CD8-positive, alpha-beta memory T cell (primary cell): ENCODE data around the gene TMPRSS4. TPM values are rescaled to one million over a fixed set of nuclear protein-coding genes. Genes with fewer than 3 reads are reported as not detected.

ENCODE experiments used
- CTCF ChIA-PET: fragments of 350-600 bp; sonication (Branson Sonifier 250); formaldehyde crosslinking; loops from one replicate; lab custom pipeline; 2021; ENCODE audit warnings: antibody characterized with exemption; lab: Charles Lee
- POLR2A ChIA-PET: fragments of 350-600 bp; sonication (Branson Sonifier 250); formaldehyde crosslinking; loops from one replicate; lab custom pipeline; 2021; ENCODE audit warnings: antibody characterized with exemption; lab: Charles Lee
- DNase-seq, 5 donors: peaks; one replicate each; pipeline versions ENCODE4 v3.0.0 to v3.0.0-alpha.2; 2020 to 2022; ENCODE audit warnings: mixed read lengths in 1 of 5
- H3K27ac ChIP-seq: one replicate; pipeline ENCODE4 v1.7.0; 2013; ENCODE audit warnings: low read depth, mild to moderate bottlenecking, low read length, moderate library complexity
- H3K27me3 ChIP-seq: 2 replicates; pipeline ENCODE4 v1.7.0; 2013; ENCODE audit warnings: low read length, mild to moderate bottlenecking; ENCODE audit not compliant: insufficient read depth, poor library complexity, severe bottlenecking
- H3K36me3 ChIP-seq: 2 replicates; pipeline ENCODE4 v1.7.0; 2013; ENCODE audit warnings: mild to moderate bottlenecking, low read length, moderate library complexity; ENCODE audit not compliant: insufficient read depth
- H3K4me1 ChIP-seq: 2 replicates; pipeline ENCODE4 v1.7.0; 2013; ENCODE audit warnings: mild to moderate bottlenecking, low read length, moderate library complexity; ENCODE audit not compliant: insufficient read depth
- H3K4me3 ChIP-seq: 2 replicates; pipeline ENCODE4 v1.7.0; 2013; ENCODE audit warnings: mild to moderate bottlenecking, low read length
- H3K9me3 ChIP-seq: 2 replicates; pipeline ENCODE4 v1.7.0; 2013; ENCODE audit warnings: mild to moderate bottlenecking, low read length
- H3K27ac Mint-ChIP-seq, 8 donors: one replicate each; pipeline ENCODE4 v1.8.0; 2020 to 2021; ENCODE audit warnings: mixed read lengths in 8 of 8, mild to moderate bottlenecking in 6 of 8, inconsistent platforms in 3 of 8, moderate library complexity in 3 of 8
- H3K27me3 Mint-ChIP-seq, 2 donors: one replicate each; pipeline ENCODE4 v1.8.0; 2020 to 2021; ENCODE audit warnings: mixed read lengths in 2 of 2, mild to moderate bottlenecking in 1 of 2, moderate library complexity in 1 of 2
- H3K36me3 Mint-ChIP-seq, 3 donors: one replicate each; pipeline ENCODE4 v1.8.0; 2020 to 2021; ENCODE audit warnings: mixed read lengths in 3 of 3, inconsistent platforms in 1 of 3, mild to moderate bottlenecking in 1 of 3
- H3K4me1 Mint-ChIP-seq, 3 donors: one replicate each; pipeline ENCODE4 v1.8.0; 2020 to 2021; ENCODE audit warnings: mixed read lengths in 3 of 3, inconsistent platforms in 1 of 3, mild to moderate bottlenecking in 1 of 3
- H3K4me3 Mint-ChIP-seq, 7 donors: one replicate each; pipeline ENCODE4 v1.8.0; 2020 to 2021; ENCODE audit warnings: mixed read lengths in 7 of 7, mild to moderate bottlenecking in 6 of 7, moderate library complexity in 4 of 7, inconsistent platforms in 2 of 7
- H3K9me3 Mint-ChIP-seq, 5 donors: one replicate each; pipeline ENCODE4 v1.8.0; 2020 to 2022; ENCODE audit warnings: mixed read lengths in 5 of 5, mild to moderate bottlenecking in 3 of 5, moderate library complexity in 2 of 5, inconsistent platforms in 1 of 5
- polyA plus RNA-seq: library from polyadenylated mRNA; unstranded; fragments of 300-500 nt; fragmentation: Illumina TruSeq; gene quantifications from one replicate; pipeline ENCODE4 v1.2.3, GENCODE V29; 2021
- total RNA-seq, 2 experiments: library from RNA; stranded (reverse); gene quantifications; one replicate each; pipeline ENCODE4 v1.2.3, GENCODE V29; 2021

Gene TMPRSS4
- total and polyA plus RNA-seq, 3 experiments from 2014 or later, result not detected

DNA sequence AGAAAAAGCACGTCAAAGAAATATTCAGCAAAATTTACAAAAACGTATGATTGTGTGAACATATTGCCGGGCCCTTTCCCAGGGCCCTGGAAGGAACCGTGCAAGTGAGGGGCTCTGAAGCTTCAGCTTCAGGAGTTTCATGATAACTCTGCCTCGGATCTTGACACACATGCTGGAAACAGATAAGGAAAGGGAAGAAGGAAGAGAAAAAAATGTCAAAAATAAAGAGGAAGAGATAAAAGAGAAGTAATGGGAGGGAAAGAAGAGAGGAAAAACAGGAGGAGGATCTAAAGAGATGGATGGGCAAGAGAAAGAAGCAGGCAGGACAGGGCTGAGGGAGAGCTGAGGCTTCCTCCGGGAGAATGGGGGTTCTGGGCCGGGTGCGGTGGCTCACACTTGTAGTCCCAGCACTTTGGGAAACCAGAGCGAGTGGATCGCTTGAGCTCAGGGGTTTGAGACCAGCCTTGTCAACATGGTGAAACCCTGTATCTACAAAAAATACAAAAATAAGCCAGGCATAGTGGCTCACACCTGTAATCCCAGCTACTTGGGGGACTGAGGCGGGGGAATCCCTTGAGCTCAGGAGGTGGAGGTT is 2.7 kb upstream of the TMPRSS4 start:
- no peak overlapping the region for H3K27ac ChIP-seq
- H3K36me3 Mint-ChIP-seq, result peaks cover 0 to 2% (median 0%) of the 10 kb centered on the region in 3 donors
- no peaks in the 10 kb centered on the region for H3K36me3 ChIP-seq
- no peaks in the 10 kb centered on the region for H3K4me1 ChIP-seq
- H3K4me3 Mint-ChIP-seq, result no peak overlapping the region
- H3K27ac Mint-ChIP-seq, result peak overlapping the region in 2 of 8 donors; percentile 34 to 93
- ChIA-PET CTCF (interaction anchor here (1.2 to 1.6 kb wide), 2 partner anchors 257 to 267 kb away, joined by 3 read pairs; no protein-coding TSS in a partner anchor), POLR2A (no interaction called here)
- DNase-seq, result no peak
- H3K27me3 ChIP-seq, result no peaks in the 10 kb centered on the region
- peaks cover 7 to 52% of the 10 kb centered on the region in 2 donors for H3K27me3 Mint-ChIP-seq
- no peaks in the 10 kb centered on the region for H3K9me3 Mint-ChIP-seq
- peaks cover 2 to 21% (median 5%) of the 10 kb centered on the region in 3 donors for H3K4me1 Mint-ChIP-seq
- no peak overlapping the region for H3K4me3 ChIP-seq
- no peaks in the 10 kb centered on the region for H3K9me3 ChIP-seq

DNA sequence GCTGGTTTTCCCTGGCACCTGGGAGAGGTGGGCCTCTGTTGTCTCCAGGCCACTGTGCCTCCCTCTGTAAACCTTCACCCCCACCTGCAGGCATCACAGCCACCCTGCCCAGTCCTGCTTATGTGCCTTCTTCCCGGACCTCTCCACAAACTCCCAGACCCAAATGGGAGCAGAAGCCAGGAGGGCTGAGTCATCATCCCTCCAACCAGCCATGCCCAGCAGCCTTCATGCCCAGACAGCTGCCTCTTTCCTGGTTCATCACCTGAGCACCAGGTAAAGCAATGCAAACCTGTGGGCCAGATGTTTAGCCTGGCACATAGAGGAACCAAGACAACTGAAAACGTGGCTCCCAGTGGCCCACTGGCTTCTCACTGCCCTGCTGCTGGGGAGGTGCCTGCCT is 2.1 kb upstream of the TMPRSS4 start:
- Histone ChIP-seq H3K9me3 (no peaks in the 10 kb centered on the region), H3K27me3 (no peaks in the 10 kb centered on the region), H3K36me3 (no peaks in the 10 kb centered on the region), H3K4me3 (no peak overlapping the region), H3K4me1 (no peaks in the 10 kb centered on the region), H3K27ac (no peak overlapping the region)
- peaks cover 5 to 26% (median 7%) of the 10 kb centered on the region in 3 donors for H3K4me1 Mint-ChIP-seq
- H3K9me3 Mint-ChIP-seq, result no peaks in the 10 kb centered on the region
- no peak for DNase-seq
- CTCF ChIA-PET, result no interaction called here
- H3K27ac Mint-ChIP-seq, result no peak overlapping the region
- H3K27me3 Mint-ChIP-seq, result peaks cover 7 to 47% of the 10 kb centered on the region in 2 donors
- H3K4me3 Mint-ChIP-seq, result no peak overlapping the region
- peaks cover 0 to 2% (median 0%) of the 10 kb centered on the region in 3 donors for H3K36me3 Mint-ChIP-seq
- POLR2A ChIA-PET, result interaction anchor here (0.6 kb wide), 1 partner anchor 29 kb away, joined by 3 read pairs; no protein-coding TSS in a partner anchor

DNA sequence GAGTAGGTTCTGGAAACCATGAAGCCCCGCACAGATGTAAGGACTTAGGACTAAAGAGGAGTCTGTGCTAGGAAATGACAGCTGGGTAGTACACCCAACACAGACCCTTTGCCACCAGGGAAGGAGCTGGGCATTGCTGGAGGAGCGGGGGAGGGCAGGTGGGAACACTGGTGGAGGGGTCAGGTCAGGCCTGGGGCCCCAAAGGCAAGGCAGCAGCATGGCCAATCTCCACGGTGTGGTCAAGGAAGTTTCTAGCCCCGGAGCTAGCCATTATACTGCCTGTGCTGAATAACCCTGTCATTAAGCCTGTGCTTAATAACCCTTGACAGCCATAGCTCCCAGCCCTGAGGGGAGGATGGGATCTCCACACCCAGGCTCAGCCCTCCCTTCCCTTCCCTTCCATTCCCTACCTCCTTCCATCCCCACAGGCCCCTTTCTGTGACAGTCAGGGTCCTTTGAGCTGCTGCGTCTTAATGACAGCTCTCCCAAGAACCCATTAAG is 2.1 kb downstream of the TMPRSS4 start:
- H3K4me3 ChIP-seq, result no peak overlapping the region
- DNase-seq, result no peak
- Mint-ChIP-seq H3K9me3 (no peaks in the 10 kb centered on the region), H3K27ac (peak overlapping the region in 4 of 8 donors; percentile 17 to 71 (median 59)), H3K4me1 (peaks cover 5 to 39% (median 7%) of the 10 kb centered on the region in 3 donors), H3K27me3 (peaks cover 5 to 31% of the 10 kb centered on the region in 2 donors), H3K4me3 (peak overlapping the region in 3 of 7 donors; percentile 8 to 69 (median 34)), H3K36me3 (peaks cover 0 to 2% (median 0%) of the 10 kb centered on the region in 3 donors)
- ChIA-PET CTCF (interaction anchor here (1.2 to 2.6 kb wide), 3 partner anchors 26 to 235 kb away, joined by 4 to 11 read pairs (median 6); no protein-coding TSS in a partner anchor), POLR2A (no interaction called here)
- no peaks in the 10 kb centered on the region for H3K4me1 ChIP-seq
- H3K27me3 ChIP-seq, result no peaks in the 10 kb centered on the region
- H3K9me3 ChIP-seq, result no peaks in the 10 kb centered on the region
- H3K36me3 ChIP-seq, result no peaks in the 10 kb centered on the region
- no peak overlapping the region for H3K27ac ChIP-seq

GRCh38 chr11:118079491-118079890 is 2.6 kb downstream of the TMPRSS4 start:
- Mint-ChIP-seq H3K4me1 (peaks cover 5 to 39% (median 7%) of the 10 kb centered on the region in 3 donors), H3K27me3 (peaks cover 5 to 27% of the 10 kb centered on the region in 2 donors), H3K27ac (peak overlapping the region in 4 of 8 donors; percentile 24 to 71 (median 52)), H3K4me3 (peak overlapping the region in 2 of 7 donors; percentile 8 to 69), H3K36me3 (no peaks in the 10 kb centered on the region), H3K9me3 (no peaks in the 10 kb centered on the region)
- H3K9me3 ChIP-seq, result no peaks in the 10 kb centered on the region
- H3K27ac ChIP-seq, result no peak overlapping the region
- H3K27me3 ChIP-seq, result no peaks in the 10 kb centered on the region
- no peaks in the 10 kb centered on the region for H3K36me3 ChIP-seq
- ChIA-PET CTCF (interaction anchor here (1.2 to 2.6 kb wide), 3 partner anchors 27 to 235 kb away, joined by 4 to 11 read pairs (median 6); no protein-coding TSS in a partner anchor), POLR2A (no interaction called here)
- peak in 2 of 5 donors; percentile 21 to 60 for DNase-seq
- no peaks in the 10 kb centered on the region for H3K4me1 ChIP-seq
- H3K4me3 ChIP-seq, result no peak overlapping the region

DNA sequence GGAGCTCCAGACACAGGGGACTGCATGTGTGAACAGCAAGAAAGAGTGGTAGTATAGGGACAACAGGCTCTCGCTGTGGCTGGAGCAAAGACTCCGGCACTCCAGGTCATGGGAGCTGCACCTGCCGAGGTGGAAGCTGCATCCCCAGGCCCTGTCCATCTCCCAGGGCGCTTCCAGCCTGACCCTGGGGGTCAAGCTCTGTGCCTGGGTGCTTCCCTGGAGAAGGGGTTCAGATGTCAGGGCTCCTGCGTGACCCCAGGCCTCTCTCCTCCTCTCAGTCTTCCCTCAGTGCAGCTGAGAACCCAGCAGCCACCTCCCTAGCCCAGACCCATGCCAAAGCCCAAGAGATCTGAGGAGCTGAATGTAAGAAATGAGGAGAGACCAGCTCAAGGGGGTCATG is 3.4 kb downstream of the TMPRSS4 start:
- Histone ChIP-seq H3K36me3 (no peaks in the 10 kb centered on the region), H3K9me3 (no peaks in the 10 kb centered on the region), H3K4me3 (no peak overlapping the region), H3K27ac (no peak overlapping the region), H3K27me3 (no peaks in the 10 kb centered on the region), H3K4me1 (no peaks in the 10 kb centered on the region)
- no peak for DNase-seq
- Mint-ChIP-seq H3K27ac (peak overlapping the region in 2 of 8 donors; percentile 24 to 79), H3K36me3 (no peaks in the 10 kb centered on the region), H3K27me3 (peaks cover 5 to 24% of the 10 kb centered on the region in 2 donors), H3K4me1 (peaks cover 5 to 39% (median 7%) of the 10 kb centered on the region in 3 donors), H3K4me3 (no peak overlapping the region), H3K9me3 (no peaks in the 10 kb centered on the region)
- ChIA-PET POLR2A (no interaction called here), CTCF (interaction anchor here (1.2 to 2.6 kb wide), 3 partner anchors 27 to 236 kb away, joined by 4 to 11 read pairs (median 6); no protein-coding TSS in a partner anchor)

DNA sequence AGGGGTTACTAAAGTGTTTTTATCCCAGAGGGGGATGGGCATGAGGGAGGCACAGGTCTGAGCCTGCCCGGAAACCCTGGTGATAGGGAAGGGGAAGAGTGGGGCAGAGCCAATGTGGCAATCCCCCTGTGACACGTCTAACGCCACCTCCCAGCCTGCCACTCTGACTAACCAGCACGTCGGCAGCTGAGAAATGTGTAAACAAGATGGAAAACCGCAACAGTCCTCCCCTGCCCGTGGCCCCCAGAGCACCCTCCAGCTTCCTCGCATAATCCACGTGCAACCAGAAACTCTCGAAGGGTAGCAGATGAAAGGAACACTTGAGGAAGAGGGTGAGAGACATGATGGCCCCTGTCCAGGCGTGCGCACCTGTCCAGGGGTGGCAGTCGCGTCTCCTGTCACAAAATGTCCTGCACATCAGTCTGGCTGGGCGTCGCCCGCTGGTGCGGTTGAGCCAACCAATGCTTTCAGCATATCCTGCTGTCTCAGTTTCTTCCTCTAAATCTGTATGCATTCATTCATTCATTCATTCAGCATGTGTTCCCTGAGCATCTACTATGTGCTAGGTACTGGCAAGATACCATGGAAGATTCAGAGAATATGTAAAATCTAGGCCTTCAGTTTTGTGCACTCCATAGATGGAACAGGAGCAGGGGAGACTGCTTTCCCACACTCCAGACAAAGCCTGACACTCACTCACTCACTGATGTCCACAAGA is 4.5 kb downstream of the TMPRSS4 start:
- no peak overlapping the region for H3K27ac ChIP-seq
- ChIA-PET POLR2A (no interaction called here), CTCF (no interaction called here)
- Mint-ChIP-seq H3K9me3 (peaks cover 0 to 4% (median 1%) of the 10 kb centered on the region in 5 donors), H3K4me1 (peaks cover 3 to 38% (median 7%) of the 10 kb centered on the region in 3 donors), H3K4me3 (no peak overlapping the region), H3K36me3 (peaks cover 0 to 4% (median 0%) of the 10 kb centered on the region in 3 donors), H3K27me3 (peaks cover 2 to 19% of the 10 kb centered on the region in 2 donors), H3K27ac (peak overlapping the region in 3 of 8 donors; percentile 44 to 85 (median 81))
- H3K9me3 ChIP-seq, result no peaks in the 10 kb centered on the region
- H3K4me3 ChIP-seq, result no peak overlapping the region
- H3K27me3 ChIP-seq, result no peaks in the 10 kb centered on the region
- no peak for DNase-seq
- H3K4me1 ChIP-seq, result no peaks in the 10 kb centered on the region
- H3K36me3 ChIP-seq, result no peaks in the 10 kb centered on the region

GRCh38 chr11:118082880-118083552 is 6.1 kb downstream of the TMPRSS4 start:
- Mint-ChIP-seq H3K4me1 (peaks cover 0 to 30% (median 5%) of the 10 kb centered on the region in 3 donors), H3K9me3 (peaks cover 4 to 19% (median 15%) of the 10 kb centered on the region in 5 donors), H3K27ac (no peak overlapping the region), H3K4me3 (no peak overlapping the region), H3K36me3 (peaks cover 0 to 17% (median 0%) of the 10 kb centered on the region in 3 donors), H3K27me3 (peaks cover 5 to 13% of the 10 kb centered on the region in 2 donors)
- Histone ChIP-seq H3K4me3 (no peak overlapping the region), H3K27me3 (no peaks in the 10 kb centered on the region), H3K9me3 (peaks cover 4% of the 10 kb centered on the region), H3K27ac (no peak overlapping the region), H3K36me3 (no peaks in the 10 kb centered on the region), H3K4me1 (no peaks in the 10 kb centered on the region)
- ChIA-PET POLR2A (no interaction called here), CTCF (no interaction called here)
- no peak for DNase-seq
